Upper lobe of left lung (tissue), 4 donors: ENCODE data around the gene CSPG4.

Experiments
- EP300 ChIP-seq, 4 donors: sonication (generic); formaldehyde crosslinking; IDR thresholded peaks; one replicate each; pipeline ENCODE4 v1.5.1; 2017; ENCODE audit warnings: antibody characterized with exemption in 4 of 4, control low read depth in 2 of 4
- POLR2A ChIP-seq, 4 donors: fragments of 450-650 bp; IDR thresholded peaks; one replicate each; pipeline ENCODE4 v1.5.1; 2016 to 2017; ENCODE audit warnings: antibody characterized with exemption in 4 of 4, mild to moderate bottlenecking in 2 of 4
- POLR2AphosphoS5 ChIP-seq, 2 donors: sonication (generic); formaldehyde crosslinking; IDR thresholded peaks; one replicate each; pipeline ENCODE4 v1.5.1; 2017; ENCODE audit warnings: antibody characterized with exemption in 2 of 2
- TF ChIP-seq, protein P1 (sequence below), 6 experiments: fragments of 450-650 bp in 4 of 6; fragments of 200-600 bp in 2 of 6; sonication (generic) in 2 of 6; IDR thresholded peaks; one replicate each; pipeline ENCODE4 v1.5.1; 2016 to 2019; ENCODE audit warnings: antibody characterized with exemption in 6 of 6

DNA sequence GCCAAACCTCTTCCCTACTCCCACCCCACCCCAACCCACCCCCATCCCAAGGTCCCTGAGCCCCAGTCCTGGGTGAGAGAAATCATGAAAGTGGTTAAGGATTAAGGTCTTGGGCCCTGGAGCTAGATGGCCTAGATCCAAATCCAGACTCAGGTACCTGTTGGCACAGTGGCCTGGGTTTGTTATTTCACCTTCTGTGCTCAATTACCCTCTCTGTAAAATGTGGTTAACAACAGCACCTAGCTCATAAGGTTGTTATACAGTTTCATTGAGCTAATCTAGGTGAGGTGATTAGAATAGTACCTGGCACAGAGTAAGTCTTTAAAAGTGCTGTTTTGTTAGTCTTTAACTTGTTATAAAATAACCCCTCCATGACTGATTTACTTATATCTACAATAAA lies 80.7 kb downstream of the CSPG4 start:
- TF ChIP-seq POLR2A (IDR thresholded peaks at IDR 0.05) (no peak), EP300 (IDR thresholded peaks at IDR 0.05) (no peak), POLR2AphosphoS5 (IDR thresholded peaks at IDR 0.05) (no peak)
- TF ChIP-seq, protein P1, sequence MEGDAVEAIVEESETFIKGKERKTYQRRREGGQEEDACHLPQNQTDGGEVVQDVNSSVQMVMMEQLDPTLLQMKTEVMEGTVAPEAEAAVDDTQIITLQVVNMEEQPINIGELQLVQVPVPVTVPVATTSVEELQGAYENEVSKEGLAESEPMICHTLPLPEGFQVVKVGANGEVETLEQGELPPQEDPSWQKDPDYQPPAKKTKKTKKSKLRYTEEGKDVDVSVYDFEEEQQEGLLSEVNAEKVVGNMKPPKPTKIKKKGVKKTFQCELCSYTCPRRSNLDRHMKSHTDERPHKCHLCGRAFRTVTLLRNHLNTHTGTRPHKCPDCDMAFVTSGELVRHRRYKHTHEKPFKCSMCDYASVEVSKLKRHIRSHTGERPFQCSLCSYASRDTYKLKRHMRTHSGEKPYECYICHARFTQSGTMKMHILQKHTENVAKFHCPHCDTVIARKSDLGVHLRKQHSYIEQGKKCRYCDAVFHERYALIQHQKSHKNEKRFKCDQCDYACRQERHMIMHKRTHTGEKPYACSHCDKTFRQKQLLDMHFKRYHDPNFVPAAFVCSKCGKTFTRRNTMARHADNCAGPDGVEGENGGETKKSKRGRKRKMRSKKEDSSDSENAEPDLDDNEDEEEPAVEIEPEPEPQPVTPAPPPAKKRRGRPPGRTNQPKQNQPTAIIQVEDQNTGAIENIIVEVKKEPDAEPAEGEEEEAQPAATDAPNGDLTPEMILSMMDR (IDR thresholded peaks at IDR 0.05): no peak
